ENCODE results near the gene ZNF541. TPM values are rescaled to one million over a fixed set of nuclear protein-coding genes. Genes with fewer than 3 reads are reported as not detected.
"Not testable (repeated sequence)": the region's sequence is repeated elsewhere in the genome, so short reads cannot be mapped to it uniquely, and the experiment has no call there.

The ZNF541 gene
- total RNA-seq, 4 donors from 2014 or later = 0.16 TPM; not detected in 3

GRCh38 chr19:47601180-47601904 lies 28.4 kb upstream of the ZNF541 start:
- peak; percentile 84 for DNase-seq
- in situ Hi-C loops (cut with MboI; ENCODE audit: low pct_ligation_motif_present in 1 of 4, low pct_unique_long_range_greater_than_20kb in 1 of 4, low sequenced_read_pairs in 3 of 4) = loop anchor here in 1 of 4 donors (10.0 kb wide), 1 partner anchor 87 kb away; the partner anchor contains the start of gene NAPA
- peak overlapping the region; percentile 89 to 96 (median 94) for H3K27ac ChIP-seq
- peaks cover 5 to 33% (median 20%) of the 10 kb centered on the region in 4 donors for H3K4me1 ChIP-seq
- TF ChIP-seq EP300 (IDR thresholded peaks at IDR 0.05; ENCODE audit: low read depth) = no peak
- peak in 1 of 3 donors; percentile 51 for TF ChIP-seq POLR2AphosphoS5 (IDR thresholded peaks at IDR 0.05)
- no peak for TF ChIP-seq CTCF (IDR thresholded peaks at IDR 0.05)
- no peak for TF ChIP-seq POLR2A (IDR thresholded peaks at IDR 0.05)
- 38 to 54% methylated on average over 4 to 17 of the region's 17 CpGs for WGBS, 2 donors (ENCODE audit: low coverage in 1 of 2)
- intact Hi-C loops (cut with DNase I; ENCODE audit: low total_unique reads) = no loop called here
- H3K36me3 ChIP-seq = no peaks in the 10 kb centered on the region
- H3K4me3 ChIP-seq = peak overlapping the region; percentile 27 to 78 (median 40)
- no peaks in the 10 kb centered on the region for H3K27me3 ChIP-seq
- no peaks in the 10 kb centered on the region for H3K9me3 ChIP-seq

GRCh38 chr19:47600246-47601179 lies 27.6 kb upstream of the ZNF541 start:
- WGBS, 2 donors (ENCODE audit: low coverage in 1 of 2) = 0 to 5% methylated on average over 3 to 64 of the region's 77 CpGs
- DNase-seq = peak; percentile 100
- H3K36me3 ChIP-seq = no peaks in the 10 kb centered on the region
- intact Hi-C loops (cut with DNase I; ENCODE audit: low total_unique reads) = no loop called here
- H3K4me1 ChIP-seq = peaks cover 5 to 33% (median 20%) of the 10 kb centered on the region in 4 donors
- in situ Hi-C loops (cut with MboI; ENCODE audit: low pct_ligation_motif_present in 1 of 4, low pct_unique_long_range_greater_than_20kb in 1 of 4, low sequenced_read_pairs in 3 of 4) = loop anchor here in 1 of 4 donors (10.0 kb wide), 1 partner anchor 86 kb away; the partner anchor contains the start of gene NAPA
- peak; percentile 92 for TF ChIP-seq POLR2A (IDR thresholded peaks at IDR 0.05)
- no peak for TF ChIP-seq EP300 (IDR thresholded peaks at IDR 0.05; ENCODE audit: low read depth)
- TF ChIP-seq CTCF (IDR thresholded peaks at IDR 0.05) = peak in 1 of 5 experiments; percentile 9
- TF ChIP-seq POLR2AphosphoS5 (IDR thresholded peaks at IDR 0.05) = peak; percentile 88 to 95 (median 89)
- no peaks in the 10 kb centered on the region for H3K9me3 ChIP-seq
- H3K4me3 ChIP-seq = peak overlapping the region; percentile 28 to 78 (median 40)
- H3K27ac ChIP-seq = peak overlapping the region; percentile 89 to 96 (median 94)
- H3K27me3 ChIP-seq = no peaks in the 10 kb centered on the region

- intact Hi-C loops (cut with DNase I; ENCODE audit: low total_unique reads) = loop anchor here (2.0 to 10.0 kb wide), 2 partner anchors 55 to 85 kb away; partner anchors contain the start of gene NAPA
- peak; percentile 16 for DNase-seq
- WGBS, 2 donors (ENCODE audit: low coverage in 1 of 2) = 35 to 46% methylated on average over 22 to 25 of the region's 25 CpGs
- H3K9me3 ChIP-seq, H3K27me3 ChIP-seq, H3K36me3 ChIP-seq: not testable (repeated sequence)
- H3K27ac ChIP-seq = peak overlapping the region; percentile 89 to 96 (median 94)
- peak overlapping the region; percentile 28 to 52 (median 40) for H3K4me3 ChIP-seq
- H3K4me1 ChIP-seq = peaks cover 5 to 33% (median 20%) of the 10 kb centered on the region in 4 donors
- in situ Hi-C loops (cut with MboI; ENCODE audit: low pct_ligation_motif_present in 1 of 4, low pct_unique_long_range_greater_than_20kb in 1 of 4, low sequenced_read_pairs in 3 of 4) = loop anchor here in 1 of 4 donors (10.0 kb wide), 1 partner anchor 85 kb away; the partner anchor contains the start of gene NAPA
Observed at GRCh38 chr19:47599671-47600245, 26.8 kb upstream of the ZNF541 start.

- H3K36me3 ChIP-seq = no peaks in the 10 kb centered on the region
Observed at GRCh38 chr19:47598407-47599349, 25.7 kb upstream of the ZNF541 start.

More at GRCh38 chr19:47598407-47599349, 25.7 kb upstream of the ZNF541 start:
- WGBS, 2 donors (ENCODE audit: low coverage in 1 of 2) = 16 to 20% methylated on average over 11 to 21 of the region's 21 CpGs
- peak; percentile 59 for DNase-seq
- intact Hi-C loops (cut with DNase I; ENCODE audit: low total_unique reads) = loop anchor here (2.0 to 10.0 kb wide), 2 partner anchors 54 to 84 kb away; partner anchors contain the start of gene NAPA
- no peaks in the 10 kb centered on the region for H3K9me3 ChIP-seq
- in situ Hi-C loops (cut with MboI; ENCODE audit: low pct_ligation_motif_present in 1 of 4, low pct_unique_long_range_greater_than_20kb in 1 of 4, low sequenced_read_pairs in 3 of 4) = no loop called here
- H3K4me3 ChIP-seq = peak overlapping the region in 3 of 4 donors; percentile 17 to 31 (median 20)
- peaks cover 5 to 33% (median 20%) of the 10 kb centered on the region in 4 donors for H3K4me1 ChIP-seq
- no peaks in the 10 kb centered on the region for H3K27me3 ChIP-seq
- H3K27ac ChIP-seq = peak overlapping the region; percentile 89 to 96 (median 94)
- TF ChIP-seq POLR2AphosphoS5 (IDR thresholded peaks at IDR 0.05) (peak; percentile 60 to 72 (median 61)), CTCF (IDR thresholded peaks at IDR 0.05) (no peak)

Data from transverse colon (tissue), 4 donors.